ENCODE results near the gene KRTAP3-1.

DNA sequence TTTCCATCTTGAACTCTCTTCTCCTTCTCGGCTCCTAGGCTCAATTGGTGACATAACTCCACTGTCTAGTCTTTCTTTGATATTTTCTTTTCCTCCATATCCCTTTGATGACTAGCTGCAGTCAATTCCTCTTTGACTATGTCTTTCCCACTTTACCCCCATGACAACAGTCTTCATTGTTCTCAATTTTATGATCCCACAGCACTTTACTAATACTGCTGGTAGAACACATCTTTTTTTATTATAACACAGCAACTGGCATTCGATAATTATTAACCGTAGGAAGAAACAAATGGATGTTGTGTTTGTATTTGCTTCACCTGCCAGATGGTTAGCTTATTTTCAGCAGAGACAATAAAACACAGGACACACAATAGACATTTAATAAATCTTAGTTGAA, 16.3 kb downstream of the KRTAP3-1 start:
- TF ChIP-seq ZNF622 (IDR thresholded peaks at IDR 0.05) (no peak), POLR2AphosphoS2 (IDR thresholded peaks at IDR 0.05; ENCODE audit: low read depth, low read length) (no peak), NBN (IDR thresholded peaks at IDR 0.05) (no peak), CREB1 (IDR thresholded peaks at IDR 0.05; ENCODE audit: low read depth) (no peak), POLR2A (IDR thresholded peaks at IDR 0.05; ENCODE audit: low read depth, low read length) (no peak), EGR1 (IDR thresholded peaks at IDR 0.05; ENCODE audit: borderline replicate concordance in 1 of 2, low read depth in 2 of 2, low read length in 2 of 2) (no peak), ZNF24 (IDR thresholded peaks at IDR 0.05) (no peak), BHLHE40 (IDR thresholded peaks at IDR 0.05; ENCODE audit: borderline replicate concordance in 1 of 2, low read depth in 2 of 2, low read length in 1 of 2) (no peak), EED (IDR thresholded peaks at IDR 0.05; ENCODE audit: low read depth) (no peak)
- TF ChIP-seq, protein P1, sequence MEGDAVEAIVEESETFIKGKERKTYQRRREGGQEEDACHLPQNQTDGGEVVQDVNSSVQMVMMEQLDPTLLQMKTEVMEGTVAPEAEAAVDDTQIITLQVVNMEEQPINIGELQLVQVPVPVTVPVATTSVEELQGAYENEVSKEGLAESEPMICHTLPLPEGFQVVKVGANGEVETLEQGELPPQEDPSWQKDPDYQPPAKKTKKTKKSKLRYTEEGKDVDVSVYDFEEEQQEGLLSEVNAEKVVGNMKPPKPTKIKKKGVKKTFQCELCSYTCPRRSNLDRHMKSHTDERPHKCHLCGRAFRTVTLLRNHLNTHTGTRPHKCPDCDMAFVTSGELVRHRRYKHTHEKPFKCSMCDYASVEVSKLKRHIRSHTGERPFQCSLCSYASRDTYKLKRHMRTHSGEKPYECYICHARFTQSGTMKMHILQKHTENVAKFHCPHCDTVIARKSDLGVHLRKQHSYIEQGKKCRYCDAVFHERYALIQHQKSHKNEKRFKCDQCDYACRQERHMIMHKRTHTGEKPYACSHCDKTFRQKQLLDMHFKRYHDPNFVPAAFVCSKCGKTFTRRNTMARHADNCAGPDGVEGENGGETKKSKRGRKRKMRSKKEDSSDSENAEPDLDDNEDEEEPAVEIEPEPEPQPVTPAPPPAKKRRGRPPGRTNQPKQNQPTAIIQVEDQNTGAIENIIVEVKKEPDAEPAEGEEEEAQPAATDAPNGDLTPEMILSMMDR (IDR thresholded peaks at IDR 0.05 in 2 of 3, conservative IDR thresholded peaks at IDR 0.05 in 1 of 3; ENCODE audit: control insufficient read depth in 2 of 3, extremely low read depth in 1 of 3, insufficient read depth in 1 of 3, low read depth in 3 of 3, low read length in 3 of 3) = no peak

Measured in GM12878 (cell line).